GM18520 (cell line): ENCODE results near the gene MAST4.

Experiments
- ATAC-seq: cut with Tn5 transposase; IDR thresholded peaks from one replicate; pipeline ENCODE4 v1.9.1; 2021; ENCODE audit not compliant: unreplicated experiment

Gene MAST4

DNA sequence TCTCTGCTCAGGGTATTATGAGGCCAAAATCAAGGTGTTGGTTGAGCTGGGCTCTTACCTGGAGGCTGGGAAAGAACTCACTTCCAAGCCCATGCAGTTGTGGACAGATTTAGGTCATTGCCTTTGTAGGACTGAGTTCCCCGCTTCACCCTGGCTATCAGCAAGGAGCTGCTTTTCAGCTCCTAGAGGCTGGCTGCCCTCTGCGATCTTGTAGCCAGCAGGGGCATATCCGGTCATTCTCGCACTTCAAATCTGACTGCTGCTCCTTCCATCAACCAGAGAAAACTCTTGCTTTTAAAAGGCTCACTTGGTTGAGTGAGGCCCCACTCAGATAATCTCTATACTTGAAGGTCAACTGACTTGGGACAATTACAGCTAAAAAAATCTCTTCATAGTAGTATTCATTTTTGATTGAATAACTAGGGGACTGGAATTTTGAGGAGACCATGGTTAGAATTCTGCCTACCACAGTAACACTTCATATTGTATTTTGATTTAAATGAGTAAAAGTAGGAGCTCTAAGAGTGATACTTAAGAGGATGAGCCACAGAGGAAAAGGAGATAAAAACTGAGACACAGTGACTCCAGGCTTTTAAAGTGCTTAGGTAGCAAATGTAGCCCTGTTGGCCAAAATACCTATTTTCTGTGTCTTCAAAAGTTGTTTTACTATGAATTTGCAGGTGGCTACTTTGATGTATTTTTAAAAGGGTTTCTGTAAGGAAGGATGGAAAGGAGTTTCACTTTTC, 463.0 kb downstream of the MAST4 start:
- no peak for ATAC-seq

DNA sequence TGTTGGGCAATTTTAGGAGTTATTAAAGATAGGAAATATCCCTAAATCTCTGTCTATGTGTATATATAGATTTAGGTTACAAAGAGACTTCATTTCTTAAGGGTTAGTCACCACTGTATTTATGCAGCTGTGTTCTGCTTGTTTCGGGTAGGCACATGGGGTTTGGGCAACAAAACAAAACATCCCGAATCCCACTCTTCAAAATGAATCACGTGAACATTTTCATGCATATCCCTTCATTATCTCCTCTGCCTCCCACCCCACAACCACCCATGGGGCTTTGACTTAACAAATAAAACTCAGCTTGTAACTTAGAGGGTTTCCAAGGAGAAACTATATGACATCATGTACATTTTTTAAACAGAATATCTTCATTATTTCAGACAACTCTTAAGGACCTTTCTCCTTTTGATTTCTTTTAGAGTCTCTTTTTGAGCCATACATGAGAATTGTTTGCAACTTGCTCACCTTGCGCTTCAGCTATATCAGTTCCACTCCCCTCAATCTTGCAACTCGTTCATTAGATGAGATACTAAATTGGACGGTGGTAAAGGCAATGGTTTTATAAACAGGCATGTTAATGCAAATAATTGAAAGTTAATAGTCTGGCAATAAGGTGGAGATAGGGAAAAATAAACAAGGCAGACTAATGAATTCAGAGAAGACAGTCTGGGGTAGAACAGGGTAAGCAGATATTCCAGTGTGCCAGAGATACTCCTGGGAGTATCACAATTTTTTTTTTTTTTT, 463.7 kb downstream of the MAST4 start:
- ATAC-seq: no peak

DNA sequence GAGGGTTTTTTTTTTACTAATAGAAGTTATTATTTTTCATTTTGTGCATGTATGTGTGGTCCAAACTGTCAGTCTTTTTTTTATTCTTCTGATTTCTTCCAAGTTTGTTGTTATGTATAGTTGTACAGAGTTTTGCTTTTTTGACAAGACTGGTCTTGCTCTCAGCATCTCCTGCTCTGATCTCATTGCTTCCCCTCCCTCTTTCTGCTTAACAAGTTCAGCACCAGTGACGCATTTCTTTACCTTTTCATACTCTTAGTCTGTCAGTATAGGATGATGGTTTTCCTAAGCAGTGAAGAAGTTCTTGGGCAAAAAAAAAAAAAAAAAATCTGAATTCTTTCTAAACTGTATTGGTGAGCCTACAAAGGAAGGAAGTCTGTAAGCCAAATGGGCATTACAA, 465.3 kb downstream of the MAST4 start:
- ATAC-seq: no peak

DNA sequence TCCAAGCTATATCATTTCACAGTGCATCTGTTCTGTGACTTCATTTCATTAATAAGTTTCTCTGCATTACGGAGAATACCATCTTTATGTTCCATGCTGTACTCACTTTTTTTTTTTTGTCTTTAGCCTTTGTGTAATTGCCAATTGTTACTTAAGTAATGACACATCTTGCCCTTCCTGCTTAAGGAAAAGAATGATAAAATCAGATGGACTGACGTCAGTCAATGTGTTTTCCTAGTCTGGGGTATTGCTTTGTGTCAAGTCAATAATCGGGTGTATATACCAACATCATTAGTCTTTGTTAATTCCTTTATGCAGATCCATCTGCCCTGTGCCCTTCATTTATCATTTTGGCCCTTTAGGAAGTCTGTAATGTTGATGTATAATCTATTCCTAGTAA, 466.9 kb downstream of the MAST4 start:
- no peak for ATAC-seq

DNA sequence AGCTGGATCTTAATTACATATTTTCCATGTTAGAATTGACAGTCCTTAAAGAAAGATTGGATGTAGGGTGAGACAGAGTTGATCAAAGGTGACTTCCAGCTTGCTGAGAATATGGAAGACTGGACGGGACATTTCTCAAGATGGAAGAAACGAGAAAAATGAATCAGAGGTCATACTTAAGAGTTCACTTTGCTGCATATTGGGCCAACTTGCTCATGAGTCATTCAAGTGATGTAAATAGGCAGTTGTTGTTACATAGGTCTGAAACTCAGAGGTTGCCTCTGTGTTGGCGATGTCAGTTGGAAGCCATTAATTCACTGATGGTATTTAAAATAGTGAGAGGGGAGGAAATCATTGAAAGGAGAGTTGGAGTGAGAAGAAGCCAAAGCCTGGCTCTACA, 467.6 kb downstream of the MAST4 start:
- no peak for ATAC-seq

DNA sequence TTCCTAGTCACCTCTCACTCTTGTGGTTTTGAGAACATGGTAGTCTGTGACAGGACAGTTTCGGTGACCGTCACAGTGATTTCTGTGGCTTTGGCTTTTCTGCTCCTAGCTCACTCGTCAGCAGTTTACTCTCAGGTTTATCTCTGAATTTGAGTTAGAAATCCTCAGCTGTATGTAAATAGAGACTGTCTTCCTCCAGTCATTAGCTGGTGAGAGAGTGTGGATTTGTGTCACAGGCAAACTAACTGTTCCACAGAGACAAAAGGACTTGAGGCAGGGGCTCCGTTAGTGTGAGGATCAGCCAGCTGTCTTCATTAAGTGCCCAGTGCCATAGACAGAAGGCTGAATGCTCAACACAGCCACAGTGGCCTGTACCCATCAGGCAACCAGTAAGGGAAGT, 469.0 kb downstream of the MAST4 start:
- no peak for ATAC-seq

DNA sequence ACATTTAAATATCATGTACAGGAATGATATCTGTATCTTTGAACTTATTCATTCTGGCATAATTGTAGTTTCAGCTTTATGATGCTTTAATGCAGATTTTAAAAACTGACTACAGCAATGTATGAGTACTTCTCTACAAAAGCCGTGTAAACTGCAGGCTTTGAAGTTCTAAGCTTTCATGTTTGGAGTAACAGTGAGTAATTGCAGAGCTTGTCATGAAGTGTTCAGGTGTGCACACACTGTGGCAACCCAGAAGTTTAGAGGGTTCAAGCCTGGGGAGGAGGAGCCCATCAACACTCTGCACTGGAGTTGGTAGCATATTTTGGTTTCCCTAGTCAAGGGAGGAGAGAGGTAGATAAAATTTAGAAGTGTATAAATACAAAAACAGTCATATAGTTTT, 469.5 kb downstream of the MAST4 start:
- no peak for ATAC-seq

DNA sequence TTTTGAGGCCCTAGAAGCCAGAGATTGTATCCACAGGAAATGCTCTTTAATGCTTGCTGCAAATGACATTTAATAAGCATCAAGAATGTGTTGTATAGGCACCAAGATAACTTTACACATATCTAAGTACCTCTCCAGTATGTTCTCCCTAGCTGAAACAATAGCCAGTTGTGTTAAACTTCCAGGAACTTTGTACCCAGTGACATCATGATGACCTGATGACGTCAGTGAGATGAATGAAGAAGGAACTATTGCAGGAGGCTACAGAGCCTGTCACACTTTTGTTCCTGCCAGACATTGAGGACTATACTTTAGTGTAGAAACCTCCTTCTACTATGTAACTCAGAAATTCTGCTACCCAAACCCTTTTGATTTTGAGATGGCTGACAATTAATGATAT, 470.6 kb downstream of the MAST4 start:
- no peak for ATAC-seq

DNA sequence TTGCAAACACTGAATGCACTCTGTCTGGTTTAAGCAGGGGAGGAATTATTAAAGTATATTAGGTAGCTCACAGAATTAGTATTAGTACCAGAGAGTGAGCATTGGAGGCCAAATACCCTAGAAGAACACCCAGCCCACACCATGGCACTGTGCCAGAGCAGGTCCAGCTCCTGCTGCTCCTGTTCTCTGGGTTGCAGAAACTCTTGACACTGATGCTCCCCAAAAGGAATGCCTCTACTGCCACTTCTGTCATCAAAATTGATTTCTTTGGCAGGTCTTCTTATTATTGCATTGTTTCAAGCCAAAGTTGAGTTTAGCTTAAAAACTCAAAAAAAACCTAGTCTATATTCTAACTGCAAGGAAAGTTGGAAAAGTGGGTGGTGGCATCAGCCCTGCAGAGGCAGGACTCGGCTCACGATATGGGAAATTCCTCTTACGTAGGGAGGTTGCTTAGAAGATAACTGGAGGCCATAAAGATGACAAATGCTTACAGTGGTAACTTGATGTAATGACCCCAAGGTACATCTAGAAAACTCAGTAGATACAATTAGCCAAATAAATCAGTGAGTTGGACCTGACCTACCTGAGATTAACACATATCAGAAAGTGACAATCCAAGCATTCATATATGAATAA, 477.0 kb downstream of the MAST4 start:
- ATAC-seq: no peak

DNA sequence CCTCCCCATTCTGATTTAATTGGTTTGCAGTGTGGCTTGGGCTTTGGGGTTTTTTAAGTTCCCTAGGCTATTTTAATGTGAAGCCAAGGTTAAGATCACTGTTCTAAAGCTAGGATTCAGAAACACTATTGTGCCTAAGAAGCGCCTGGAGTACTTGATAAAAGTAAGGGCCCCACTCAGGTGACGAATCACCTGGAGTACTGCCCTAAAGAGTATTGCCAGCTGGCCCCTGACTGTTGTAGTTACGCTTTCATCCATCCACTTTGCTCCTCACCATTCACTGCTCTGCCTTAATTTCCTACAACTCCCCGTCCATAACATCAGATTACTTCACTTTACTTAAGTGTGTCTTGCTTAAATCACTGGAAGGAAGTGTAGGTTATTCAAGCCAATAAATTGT, 481.1 kb downstream of the MAST4 start:
- no peak for ATAC-seq

DNA sequence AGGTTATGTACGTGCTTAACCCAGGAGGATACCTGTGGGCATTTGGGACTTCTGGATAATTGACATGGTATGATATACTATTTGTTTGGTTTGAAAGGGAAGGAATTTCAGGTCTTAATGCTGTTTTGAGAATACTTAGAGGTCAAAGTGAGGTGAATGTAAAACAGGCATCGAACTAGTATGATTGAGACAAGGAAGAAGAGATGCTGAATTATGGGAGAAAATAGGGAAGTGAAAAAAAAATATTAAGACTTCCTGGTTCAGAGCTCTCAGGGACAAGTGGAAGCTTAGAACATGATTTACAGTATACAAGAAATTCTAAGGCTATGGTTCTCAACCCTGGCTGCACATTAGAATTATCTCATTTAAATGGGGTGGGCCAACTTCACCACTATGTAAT, 485.1 kb downstream of the MAST4 start:
- ATAC-seq: no peak

DNA sequence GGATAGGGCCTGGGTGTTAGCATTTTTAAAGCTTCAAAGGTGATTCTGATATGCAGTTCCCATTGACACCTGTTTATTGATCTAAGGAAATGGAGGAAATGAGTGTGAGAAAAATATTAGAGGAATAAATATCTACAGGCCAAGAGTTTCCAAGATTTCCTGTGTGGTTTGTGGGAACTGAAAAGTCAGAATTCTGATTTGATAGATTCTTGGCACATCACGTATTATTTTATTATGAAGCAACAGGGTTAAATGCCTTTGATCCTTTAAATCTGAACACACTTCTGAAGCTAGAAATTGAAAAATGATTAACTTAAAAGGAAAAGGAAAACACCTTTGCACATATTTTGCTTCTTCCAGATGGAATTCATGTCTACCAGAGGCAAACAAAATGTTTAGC, 486.7 kb downstream of the MAST4 start:
- no peak for ATAC-seq

DNA sequence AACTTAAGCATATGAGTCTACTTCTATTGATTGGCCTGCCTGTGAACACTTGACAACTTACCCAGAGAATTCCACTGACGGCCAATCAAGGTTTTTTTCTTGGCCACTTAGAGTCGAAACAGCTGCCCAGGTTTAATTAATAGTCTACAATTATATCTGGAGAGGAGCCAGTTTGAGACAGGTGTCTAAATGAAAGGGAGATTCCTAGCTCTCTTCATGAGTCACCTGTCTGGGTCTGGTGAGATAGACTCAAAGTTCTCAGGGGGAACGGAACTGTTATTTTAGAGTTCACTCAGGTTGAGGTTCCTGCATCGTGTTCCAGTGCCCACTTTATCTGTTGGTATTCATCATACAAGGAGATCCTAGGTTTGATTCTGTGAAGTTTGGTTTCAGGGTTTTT, 489.4 kb downstream of the MAST4 start:
- no peak for ATAC-seq

DNA sequence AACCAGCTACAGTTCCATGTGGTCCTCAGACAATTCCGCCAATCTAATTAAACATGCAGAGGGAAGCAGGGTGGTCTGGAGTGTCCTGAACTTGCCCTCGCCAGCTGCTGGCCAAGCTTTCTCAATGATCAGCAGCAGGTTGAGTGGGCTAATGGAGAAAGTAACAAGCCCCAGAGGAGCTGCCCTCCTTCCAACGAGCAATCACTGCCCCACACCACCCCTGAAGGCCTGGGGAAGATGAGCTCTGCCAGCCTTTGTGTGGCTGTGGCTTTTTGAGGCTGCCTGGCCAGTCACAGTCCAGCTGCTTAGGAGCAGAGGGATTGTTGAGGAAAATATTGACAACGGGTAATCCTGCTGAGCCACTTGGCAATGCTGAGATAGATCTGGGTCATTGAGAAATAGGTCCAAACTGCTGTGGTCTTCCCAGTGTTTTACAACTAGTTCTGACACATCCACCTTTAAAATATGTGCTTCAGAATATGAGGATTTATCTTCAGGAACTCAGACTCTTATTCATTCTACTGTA, 493.1 kb downstream of the MAST4 start:
- no peak for ATAC-seq

DNA sequence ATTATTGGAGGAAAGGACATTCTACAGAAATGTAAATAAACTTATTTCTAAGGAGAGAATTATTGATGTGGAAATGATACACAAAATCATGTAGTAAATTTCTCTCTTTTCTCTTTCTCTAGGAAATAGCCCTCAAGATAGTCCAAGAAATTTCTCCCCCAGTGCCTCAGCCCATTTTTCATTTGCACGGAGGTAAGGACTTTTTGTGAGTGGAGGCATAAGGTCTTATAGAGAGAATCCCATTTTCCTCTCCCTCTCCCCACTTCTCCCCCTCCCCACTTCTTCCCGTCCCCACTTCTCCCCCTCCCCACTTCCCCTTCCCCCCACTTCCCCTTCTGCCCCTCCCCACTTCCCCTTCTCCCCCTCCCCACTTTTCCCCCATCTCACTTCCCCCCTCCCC, 493.8 kb downstream of the MAST4 start:
- ATAC-seq: no peak

DNA sequence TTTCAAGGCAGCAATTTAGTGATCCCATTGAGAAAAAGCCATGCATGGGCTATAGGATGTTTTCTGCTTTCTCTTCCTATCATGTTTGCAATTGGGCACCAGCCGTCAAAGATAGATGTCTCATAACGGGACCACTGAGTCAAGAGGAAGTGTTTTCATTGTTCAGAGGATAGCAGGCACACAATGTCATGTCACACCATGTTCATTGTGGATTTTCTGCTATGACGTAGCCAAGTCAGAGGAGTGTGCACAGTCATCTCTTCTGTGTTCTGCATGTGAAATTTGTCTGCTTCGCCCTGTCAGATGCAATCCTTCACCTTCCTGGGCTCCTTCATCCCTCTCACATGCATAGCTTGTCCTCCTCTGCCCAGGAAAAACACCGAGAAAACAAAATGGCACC, 494.4 kb downstream of the MAST4 start:
- ATAC-seq: no peak

DNA sequence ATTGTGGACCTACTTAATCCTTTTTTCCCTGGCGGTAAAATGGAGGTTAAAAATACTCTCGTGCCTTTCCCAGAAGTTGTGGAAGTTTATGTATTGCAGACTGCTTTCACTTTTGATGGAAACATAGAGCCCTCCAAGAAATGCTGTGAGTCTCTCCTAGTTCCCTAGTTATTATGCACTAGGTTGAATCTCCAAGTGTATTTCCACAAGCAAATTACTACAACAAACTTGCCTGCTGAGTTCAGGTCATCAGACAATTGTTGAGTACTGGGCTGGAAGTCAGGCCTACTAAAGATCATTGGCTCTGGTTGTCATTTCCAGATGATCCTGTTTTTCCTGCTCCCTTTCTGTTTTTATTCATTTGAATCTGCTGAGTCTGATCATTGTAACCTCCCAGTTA, 496.3 kb downstream of the MAST4 start:
- no peak for ATAC-seq

DNA sequence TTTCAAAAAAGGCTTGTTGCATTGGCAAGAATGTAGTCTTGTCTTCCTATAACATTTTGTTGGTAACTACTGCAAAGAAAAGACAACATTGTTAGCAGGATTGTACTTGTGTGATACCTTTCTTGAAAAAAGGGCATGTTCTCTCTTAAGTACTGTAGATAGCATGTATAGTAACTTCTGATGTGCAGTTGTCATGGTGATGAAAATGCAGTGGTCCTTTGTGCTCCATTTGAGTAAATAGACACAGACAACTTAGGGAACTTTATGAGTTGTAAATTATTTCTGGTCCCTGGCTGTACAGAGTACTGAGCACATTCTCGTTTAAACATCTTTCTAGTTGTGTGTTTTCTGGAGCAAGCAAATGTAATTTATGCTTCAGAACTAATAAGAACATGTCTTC, 497.1 kb downstream of the MAST4 start:
- ATAC-seq: no peak

DNA sequence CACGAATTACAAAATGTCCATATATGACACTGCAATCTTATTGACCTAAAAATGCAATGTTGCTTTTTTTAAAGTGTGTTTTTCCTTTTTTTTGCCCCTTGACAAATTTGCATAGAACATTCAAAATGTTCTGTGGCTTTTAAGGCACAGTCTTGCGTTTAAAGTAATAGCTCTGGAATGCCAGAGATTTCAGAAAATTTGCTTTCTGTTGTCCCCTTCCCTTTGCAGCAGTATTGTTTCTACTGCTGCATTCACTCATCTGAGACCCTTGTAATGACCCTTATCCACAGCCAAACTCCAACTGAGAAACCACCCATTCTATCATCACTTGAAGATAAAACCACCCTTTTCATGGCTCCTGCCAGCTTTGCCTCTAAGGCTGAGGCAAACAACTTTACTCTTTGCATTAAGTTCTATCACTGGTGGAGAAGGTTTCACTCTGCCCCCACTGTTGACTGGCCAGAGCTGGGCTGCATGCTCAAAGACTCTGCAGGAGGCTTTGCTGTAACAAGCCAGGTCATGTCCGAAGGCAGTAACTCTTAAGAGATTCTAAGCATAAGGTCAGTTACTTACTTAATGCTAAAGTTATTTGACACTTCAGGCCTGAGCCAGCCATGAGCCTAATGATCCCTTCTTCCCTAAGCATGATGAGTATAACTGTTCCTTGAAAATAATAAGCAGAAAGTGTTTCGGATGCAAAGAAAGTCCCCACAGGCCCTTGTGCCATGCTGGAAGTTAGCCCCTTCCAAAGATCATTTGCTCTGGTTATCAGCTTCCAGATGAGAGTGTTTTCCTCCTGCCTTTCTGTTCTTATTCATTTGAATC, 498.5 kb downstream of the MAST4 start:
- no peak for ATAC-seq

DNA sequence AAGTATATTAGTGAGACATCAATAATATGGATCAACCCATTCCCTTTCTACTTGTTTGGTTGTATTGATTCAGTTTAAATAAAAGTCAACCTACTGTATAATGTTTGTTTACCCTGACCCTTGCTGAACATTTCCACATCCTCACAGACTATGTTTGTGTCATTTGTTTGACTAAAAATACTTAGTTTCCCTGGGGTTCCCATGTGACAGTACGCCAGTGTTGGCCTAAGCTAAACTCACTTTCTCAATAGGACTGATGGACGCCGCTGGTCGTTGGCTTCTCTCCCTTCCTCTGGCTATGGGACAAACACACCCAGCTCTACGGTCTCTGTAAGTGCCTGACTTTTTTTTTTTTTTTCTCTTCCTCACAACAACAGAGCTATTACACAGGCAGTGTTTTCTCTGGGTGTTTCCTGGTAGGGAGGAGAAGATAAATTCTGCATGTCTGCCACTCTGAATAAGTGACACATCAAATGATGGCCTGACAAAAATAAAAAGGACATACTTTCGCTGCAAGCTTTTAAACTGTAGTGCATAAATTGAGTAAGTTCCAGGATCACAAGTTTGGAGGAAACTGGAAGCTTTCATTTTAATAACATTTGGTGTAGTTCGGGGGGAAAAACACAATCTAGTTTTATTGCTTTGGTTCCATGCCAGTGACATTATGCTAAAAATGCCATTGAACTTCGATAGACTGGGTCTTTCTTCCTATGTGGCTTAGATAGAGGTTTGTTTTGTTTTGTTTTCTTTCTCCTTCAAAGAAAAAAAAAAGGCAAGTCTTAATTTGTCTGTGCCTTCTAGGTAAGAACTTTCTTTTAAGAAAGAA, 499.4 kb downstream of the MAST4 start:
- no peak for ATAC-seq
